Measurements from ENCODE around the gene BRK1. TPM values are rescaled to one million over a fixed set of nuclear protein-coding genes. Genes with fewer than 3 reads are reported as not detected.
"Not testable (repeated sequence)": the region's sequence is repeated elsewhere in the genome, so short reads cannot be mapped to it uniquely, and the experiment has no call there.

The BRK1 gene
- total and polyA plus RNA-seq, 10 of the 15 experiments (the other 5 are each of a cell fraction or from before 2014, with no cell fraction given): 97.8 to 457 (median 203) TPM

DNA sequence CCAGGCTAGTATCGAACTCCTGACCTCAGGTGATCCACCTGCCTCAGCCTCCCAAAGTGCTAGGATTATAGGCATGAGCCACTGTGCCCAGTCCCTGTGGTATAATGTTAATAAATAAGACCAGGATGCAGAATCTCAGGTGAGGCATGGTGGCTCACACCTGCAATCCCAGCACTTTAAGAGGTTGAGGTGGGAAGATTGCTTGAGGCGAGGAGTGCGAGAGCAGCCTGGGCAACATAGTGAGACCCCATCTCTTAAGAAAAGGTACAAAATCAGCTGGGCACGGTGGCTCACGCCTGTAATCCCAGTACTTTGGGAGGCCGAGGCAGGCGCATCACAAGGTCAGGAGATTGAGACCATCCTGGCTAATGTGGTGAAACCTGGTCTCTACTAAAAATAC, 59.9 kb downstream of the BRK1 start:
- in situ Hi-C loops (cut with MboI); BruUV-seq (replicated peaks); H3K9me3 ChIP-seq (replicated peaks; ENCODE audit: control insufficient read depth, insufficient read depth, low read length); H3K4me3 ChIP-seq; H3K9ac ChIP-seq (ENCODE audit: control insufficient read depth, insufficient read depth, low read length); FAIRE-seq; H3K79me2 ChIP-seq (ENCODE audit: control insufficient read depth, insufficient read depth, low read length); DNase-seq (ENCODE audit: low read depth, low spot score); H2AFZ ChIP-seq (ENCODE audit: control insufficient read depth, low read depth, low read length); H4K20me1 ChIP-seq (ENCODE audit: control insufficient read depth, insufficient read depth); H3K4me2 ChIP-seq (ENCODE audit: control insufficient read depth, insufficient read depth); intact Hi-C loops (cut with micrococcal nuclease; ENCODE audit: unreplicated experiment); H3K27me3 ChIP-seq (replicated peaks in 1 of 2; ENCODE audit: control insufficient read depth in 2 of 2, insufficient read depth in 2 of 2, low read length in 1 of 2); H3K27ac ChIP-seq (ENCODE audit: control insufficient read depth, insufficient read depth); H3K36me3 ChIP-seq (ENCODE audit: control insufficient read depth in 2 of 2, insufficient read depth in 2 of 2, low read length in 1 of 2); ATAC-seq: not testable (repeated sequence)
- ChIA-PET SMC1A (ENCODE audit: uncharacterized antibody, unreplicated experiment) (interaction anchor here (0.8 to 1.1 kb wide), 3 partner anchors 8 to 48 kb away, joined by 3 to 5 read pairs (median 4); no protein-coding TSS in a partner anchor), POLR2A (interaction anchor here (0.6 to 0.7 kb wide), 2 partner anchors 47 to 195 kb away, joined by 3 to 5 read pairs; no protein-coding TSS in a partner anchor), CTCF (interaction anchor here (0.6 to 1.2 kb wide), 3 partner anchors 17 to 45 kb away, joined by 3 to 4 read pairs (median 3); no protein-coding TSS in a partner anchor), RAD21 (ENCODE audit: unreplicated experiment) (interaction anchor here (1.2 kb wide), 1 partner anchor 48 kb away, joined by 4 read pairs; no protein-coding TSS in a partner anchor)
- H3K4me1 ChIP-seq (ENCODE audit: control insufficient read depth, insufficient read depth, low read length): peaks cover 16% of the 10 kb centered on the region
- 100% methylated on average over 7 of the region's 7 CpGs for WGBS (ENCODE audit: insufficient coverage, insufficient replicate concordance, low lambda C conversion rate, missing lambda C conversion rate)

GRCh38 chr3:10176150-10176549, 60.7 kb downstream of the BRK1 start:
- H3K9ac ChIP-seq (ENCODE audit: control insufficient read depth, insufficient read depth, low read length); DNase-seq (ENCODE audit: low read depth, low spot score); ATAC-seq; in situ Hi-C loops (cut with MboI); H3K27me3 ChIP-seq (replicated peaks in 1 of 2; ENCODE audit: control insufficient read depth in 2 of 2, insufficient read depth in 2 of 2, low read length in 1 of 2); H3K4me3 ChIP-seq; H3K36me3 ChIP-seq (ENCODE audit: control insufficient read depth in 2 of 2, insufficient read depth in 2 of 2, low read length in 1 of 2); H2AFZ ChIP-seq (ENCODE audit: control insufficient read depth, low read depth, low read length); H4K20me1 ChIP-seq (ENCODE audit: control insufficient read depth, insufficient read depth); H3K4me2 ChIP-seq (ENCODE audit: control insufficient read depth, insufficient read depth); H3K79me2 ChIP-seq (ENCODE audit: control insufficient read depth, insufficient read depth, low read length); FAIRE-seq; BruUV-seq (replicated peaks); H3K9me3 ChIP-seq (replicated peaks; ENCODE audit: control insufficient read depth, insufficient read depth, low read length); intact Hi-C loops (cut with micrococcal nuclease; ENCODE audit: unreplicated experiment); H3K27ac ChIP-seq (ENCODE audit: control insufficient read depth, insufficient read depth): not testable (repeated sequence)
- 98% methylated on average over 2 of the region's 4 CpGs for WGBS (ENCODE audit: insufficient coverage, insufficient replicate concordance, low lambda C conversion rate, missing lambda C conversion rate)
- RAD21 ChIA-PET (ENCODE audit: unreplicated experiment): interaction anchor here (0.7 kb wide), 1 partner anchor 12 kb away, joined by 7 read pairs; no protein-coding TSS in a partner anchor
- CTCF ChIA-PET: interaction anchor here (0.6 to 1.2 kb wide), 3 partner anchors 23 to 44 kb away, joined by 3 read pairs; no protein-coding TSS in a partner anchor
- SMC1A ChIA-PET (ENCODE audit: uncharacterized antibody, unreplicated experiment): interaction anchor here (0.8 to 1.1 kb wide), 3 partner anchors 8 to 47 kb away, joined by 3 to 5 read pairs (median 4); no protein-coding TSS in a partner anchor
- POLR2A ChIA-PET: interaction anchor here (0.6 to 3.5 kb wide), 3 partner anchors 15 to 117 kb away, joined by 3 to 14 read pairs (median 7); no protein-coding TSS in a partner anchor
- peaks cover 16% of the 10 kb centered on the region for H3K4me1 ChIP-seq (ENCODE audit: control insufficient read depth, insufficient read depth, low read length)

Other genes starting within 250 kb of the BRK1 start
Only the 7 nearest of the 14 such genes appear.
- gene PRRT3, start 163.3 kb upstream of the BRK1 start, total RNA-seq (2014; rRNA removed): 4.9 and 5.8 TPM in 2 replicates
- 5.9 and 6.4 TPM in 2 replicates for gene PRRT3, start 163.3 kb upstream of the BRK1 start, total RNA-seq (2014; rRNA removed; fragmentation: Illumina TruSeq; extraction: Trizol)
- gene PRRT3, start 163.3 kb upstream of the BRK1 start, total RNA-seq (2021): 17.0 and 18.0 TPM in 2 replicates
- gene PRRT3, start 163.3 kb upstream of the BRK1 start, polyA plus RNA-seq (2011; rRNA removed): 2.5 and 5.8 TPM in 2 replicates
- gene PRRT3, start 163.3 kb upstream of the BRK1 start, polyA plus RNA-seq (2014; fragmentation: Illumina TruSeq; extraction: Trizol): 3.7 and 8.3 TPM in 2 replicates
- 1 to 10 TPM in 1 of 2 experiments, under 1 TPM in 1; 0.53 to 1.1 TPM for gene PRRT3, start 163.3 kb upstream of the BRK1 start, polyA plus RNA-seq (2014; fragmentation: Nextera tagmentation; extraction: Ambion mirVana)
- gene PRRT3, start 163.3 kb upstream of the BRK1 start, polyA plus RNA-seq (2014; rRNA removed): 9.9 and 12.3 TPM in 2 replicates
- 10 to 100 TPM in 1 of 2 experiments, 1 to 10 TPM in 1; 8.6 to 10.0 TPM for gene PRRT3, start 163.3 kb upstream of the BRK1 start, polyA plus RNA-seq (2016; fragmentation: Nextera tagmentation; extraction: Ambion mirVana)
- gene EMC3, start 128.8 kb upstream of the BRK1 start, total RNA-seq (2014; rRNA removed): 25.4 and 28.4 TPM in 2 replicates
- 25.6 and 26.4 TPM in 2 replicates for gene EMC3, start 128.8 kb upstream of the BRK1 start, total RNA-seq (2014; rRNA removed; fragmentation: Illumina TruSeq; extraction: Trizol)
- 41.3 and 42.5 TPM in 2 replicates for gene EMC3, start 128.8 kb upstream of the BRK1 start, total RNA-seq (2021)
- gene EMC3, start 128.8 kb upstream of the BRK1 start, polyA plus RNA-seq (2011; rRNA removed): 92.4 and 93.7 TPM in 2 replicates
- gene EMC3, start 128.8 kb upstream of the BRK1 start, polyA plus RNA-seq (2014; fragmentation: Illumina TruSeq; extraction: Trizol): 66.1 and 83.3 TPM in 2 replicates
- 100 to 1,000 TPM in 1 of 2 experiments, 10 to 100 TPM in 1; 100.0 to 127 TPM for gene EMC3, start 128.8 kb upstream of the BRK1 start, polyA plus RNA-seq (2014; fragmentation: Nextera tagmentation; extraction: Ambion mirVana)
- 62.8 and 62.9 TPM in 2 replicates for gene EMC3, start 128.8 kb upstream of the BRK1 start, polyA plus RNA-seq (2014; rRNA removed)
- gene EMC3, start 128.8 kb upstream of the BRK1 start, polyA plus RNA-seq (2016; fragmentation: Nextera tagmentation; extraction: Ambion mirVana): 10 to 100 TPM; 86.3 to 88.6 TPM
- gene FANCD2, start 89.2 kb upstream of the BRK1 start, total RNA-seq (2014; rRNA removed): 46.7 and 49.5 TPM in 2 replicates
- 62.5 and 63.5 TPM in 2 replicates for gene FANCD2, start 89.2 kb upstream of the BRK1 start, total RNA-seq (2014; rRNA removed; fragmentation: Illumina TruSeq; extraction: Trizol)
- gene FANCD2, start 89.2 kb upstream of the BRK1 start, total RNA-seq (2021): 41.1 and 45.1 TPM in 2 replicates
- gene FANCD2, start 89.2 kb upstream of the BRK1 start, polyA plus RNA-seq (2011; rRNA removed): 65.3 and 82.7 TPM in 2 replicates
- gene FANCD2, start 89.2 kb upstream of the BRK1 start, polyA plus RNA-seq (2014; fragmentation: Illumina TruSeq; extraction: Trizol): 69.3 and 72.8 TPM in 2 replicates
- 10 to 100 TPM; 37.9 to 61.5 TPM for gene FANCD2, start 89.2 kb upstream of the BRK1 start, polyA plus RNA-seq (2014; fragmentation: Nextera tagmentation; extraction: Ambion mirVana)
- gene FANCD2, start 89.2 kb upstream of the BRK1 start, polyA plus RNA-seq (2014; rRNA removed): 50.9 and 59.4 TPM in 2 replicates
- 10 to 100 TPM; 49.6 to 53.0 TPM for gene FANCD2, start 89.2 kb upstream of the BRK1 start, polyA plus RNA-seq (2016; fragmentation: Nextera tagmentation; extraction: Ambion mirVana)
- not detected in 2 replicates for gene FANCD2OS, start 7.4 kb upstream of the BRK1 start, total RNA-seq (2014; rRNA removed)
- not detected in 2 replicates for gene FANCD2OS, start 7.4 kb upstream of the BRK1 start, total RNA-seq (2014; rRNA removed; fragmentation: Illumina TruSeq; extraction: Trizol)
- not detected in 2 replicates for gene FANCD2OS, start 7.4 kb upstream of the BRK1 start, total RNA-seq (2021)
- not detected in 2 replicates for gene FANCD2OS, start 7.4 kb upstream of the BRK1 start, polyA plus RNA-seq (2011; rRNA removed)
- gene FANCD2OS, start 7.4 kb upstream of the BRK1 start, polyA plus RNA-seq (2014; fragmentation: Illumina TruSeq; extraction: Trizol): not detected in 2 replicates
- gene FANCD2OS, start 7.4 kb upstream of the BRK1 start, polyA plus RNA-seq (2014; fragmentation: Nextera tagmentation; extraction: Ambion mirVana): not detected
- not detected in 2 replicates for gene FANCD2OS, start 7.4 kb upstream of the BRK1 start, polyA plus RNA-seq (2014; rRNA removed)
- under 1 TPM; 0.38 to 0.42 TPM for gene FANCD2OS, start 7.4 kb upstream of the BRK1 start, polyA plus RNA-seq (2016; fragmentation: Nextera tagmentation; extraction: Ambion mirVana)
- 45.9 and 55.7 TPM in 2 replicates for gene VHL, start 26.1 kb downstream of the BRK1 start, total RNA-seq (2014; rRNA removed)
- gene VHL, start 26.1 kb downstream of the BRK1 start, total RNA-seq (2014; rRNA removed; fragmentation: Illumina TruSeq; extraction: Trizol): 53.3 and 54.6 TPM in 2 replicates
- 48.1 and 49.6 TPM in 2 replicates for gene VHL, start 26.1 kb downstream of the BRK1 start, total RNA-seq (2021)
- 39.9 and 49.2 TPM in 2 replicates for gene VHL, start 26.1 kb downstream of the BRK1 start, polyA plus RNA-seq (2011; rRNA removed)
- 46.9 and 53.9 TPM in 2 replicates for gene VHL, start 26.1 kb downstream of the BRK1 start, polyA plus RNA-seq (2014; fragmentation: Illumina TruSeq; extraction: Trizol)
- gene VHL, start 26.1 kb downstream of the BRK1 start, polyA plus RNA-seq (2014; fragmentation: Nextera tagmentation; extraction: Ambion mirVana): 10 to 100 TPM; 12.0 to 12.2 TPM
- gene VHL, start 26.1 kb downstream of the BRK1 start, polyA plus RNA-seq (2014; rRNA removed): 34.4 and 38.1 TPM in 2 replicates
- gene VHL, start 26.1 kb downstream of the BRK1 start, polyA plus RNA-seq (2016; fragmentation: Nextera tagmentation; extraction: Ambion mirVana): 10 to 100 TPM; 19.9 to 23.9 TPM
- gene IRAK2, start 49.2 kb downstream of the BRK1 start, total RNA-seq (2014; rRNA removed): 5.6 and 6.9 TPM in 2 replicates
- gene IRAK2, start 49.2 kb downstream of the BRK1 start, total RNA-seq (2014; rRNA removed; fragmentation: Illumina TruSeq; extraction: Trizol): 4.0 and 4.2 TPM in 2 replicates
- 4.7 and 4.9 TPM in 2 replicates for gene IRAK2, start 49.2 kb downstream of the BRK1 start, total RNA-seq (2021)
- 2.6 and 3.4 TPM in 2 replicates for gene IRAK2, start 49.2 kb downstream of the BRK1 start, polyA plus RNA-seq (2011; rRNA removed)
- 3.9 and 4.8 TPM in 2 replicates for gene IRAK2, start 49.2 kb downstream of the BRK1 start, polyA plus RNA-seq (2014; fragmentation: Illumina TruSeq; extraction: Trizol)
- under 1 TPM; 0.48 to 0.88 TPM for gene IRAK2, start 49.2 kb downstream of the BRK1 start, polyA plus RNA-seq (2014; fragmentation: Nextera tagmentation; extraction: Ambion mirVana)
- gene IRAK2, start 49.2 kb downstream of the BRK1 start, polyA plus RNA-seq (2014; rRNA removed): 5.0 and 5.7 TPM in 2 replicates
- 1 to 10 TPM; 3.9 to 4.8 TPM for gene IRAK2, start 49.2 kb downstream of the BRK1 start, polyA plus RNA-seq (2016; fragmentation: Nextera tagmentation; extraction: Ambion mirVana)
- gene TATDN2, start 132.8 kb downstream of the BRK1 start, total RNA-seq (2014; rRNA removed): 7.7 and 10.0 TPM in 2 replicates
- 22.0 and 23.9 TPM in 2 replicates for gene TATDN2, start 132.8 kb downstream of the BRK1 start, total RNA-seq (2014; rRNA removed; fragmentation: Illumina TruSeq; extraction: Trizol)
- gene TATDN2, start 132.8 kb downstream of the BRK1 start, total RNA-seq (2021): 31.8 and 36.5 TPM in 2 replicates
- 21.6 and 22.1 TPM in 2 replicates for gene TATDN2, start 132.8 kb downstream of the BRK1 start, polyA plus RNA-seq (2011; rRNA removed)
- 27.3 and 28.1 TPM in 2 replicates for gene TATDN2, start 132.8 kb downstream of the BRK1 start, polyA plus RNA-seq (2014; fragmentation: Illumina TruSeq; extraction: Trizol)
- 1 to 10 TPM; 5.7 to 9.1 TPM for gene TATDN2, start 132.8 kb downstream of the BRK1 start, polyA plus RNA-seq (2014; fragmentation: Nextera tagmentation; extraction: Ambion mirVana)
- 25.7 and 25.8 TPM in 2 replicates for gene TATDN2, start 132.8 kb downstream of the BRK1 start, polyA plus RNA-seq (2014; rRNA removed)
- gene TATDN2, start 132.8 kb downstream of the BRK1 start, polyA plus RNA-seq (2016; fragmentation: Nextera tagmentation; extraction: Ambion mirVana): 1 to 10 TPM; 4.2 to 5.6 TPM

Data from GM12878 (cell line).